ENCODE results near the gene DGKD.
"Not testable (repeated sequence)": the region's sequence is repeated elsewhere in the genome, so short reads cannot be mapped to it uniquely, and the experiment has no call there.

The DGKD gene

GRCh38 chr2:233387667-233388528, 33.6 kb downstream of the DGKD start:
- DNase-seq, result no peak

- no peak for DNase-seq
Measured at GRCh38 chr2:233389601-233390125, 35.4 kb downstream of the DGKD start.

GRCh38 chr2:233395687-233396086, 41.4 kb downstream of the DGKD start:
- DNase-seq, result no peak

GRCh38 chr2:233396726-233397665, 42.7 kb downstream of the DGKD start:
- DNase-seq, result not testable (repeated sequence)

- DNase-seq, result no peak
Measured at GRCh38 chr2:233399306-233400225, 45.3 kb downstream of the DGKD start.

- DNase-seq, result no peak
Measured at GRCh38 chr2:233400341-233400740, 46.0 kb downstream of the DGKD start.

- DNase-seq, result no peak
Measured at GRCh38 chr2:233400961-233401360, 46.7 kb downstream of the DGKD start.

GRCh38 chr2:233402346-233402745, 48.1 kb downstream of the DGKD start:
- DNase-seq, result no peak

GRCh38 chr2:233402789-233403188, 48.5 kb downstream of the DGKD start:
- DNase-seq, result no peak

GRCh38 chr2:233404222-233404621, 49.9 kb downstream of the DGKD start:
- no peak for DNase-seq

GRCh38 chr2:233406865-233407264, 52.6 kb downstream of the DGKD start:
- no peak for DNase-seq

- no peak for DNase-seq
Measured at GRCh38 chr2:233407771-233408181, 53.5 kb downstream of the DGKD start.

GRCh38 chr2:233408366-233409285, 54.3 kb downstream of the DGKD start:
- peak; percentile 54 for DNase-seq

- peak; percentile 76 for DNase-seq
Measured at GRCh38 chr2:233409286-233409991, 55.1 kb downstream of the DGKD start.

GRCh38 chr2:233410196-233410760, 56.0 kb downstream of the DGKD start:
- no peak for DNase-seq

- DNase-seq, result no peak
Measured at GRCh38 chr2:233411162-233411561, 56.9 kb downstream of the DGKD start.

- no peak for DNase-seq
Measured at GRCh38 chr2:233412405-233412804, 58.1 kb downstream of the DGKD start.

- no peak for DNase-seq
Measured at GRCh38 chr2:233413046-233413445, 58.8 kb downstream of the DGKD start.

GRCh38 chr2:233413559-233414272, 59.4 kb downstream of the DGKD start:
- DNase-seq, result peak; percentile 58
